Calu3 (cell line): ENCODE measurements around the gene NFATC3. TPM values are rescaled to one million over a fixed set of nuclear protein-coding genes. Genes with fewer than 3 reads are reported as not detected.
"Not testable (repeated sequence)": the region's sequence is repeated elsewhere in the genome, so short reads cannot be mapped to it uniquely, and the experiment has no call there.

Source experiments
- BruUV-seq: library from RNA; stranded (reverse); fragments of 400-500 nt; replicated peaks from 2 replicates; lab custom pipeline; 2021; lab: Mats Ljungman, UMichigan
- CTCF ChIA-PET: fragments of 300-600 bp; sonication (Branson Sonifier 250); formaldehyde crosslinking; loops from one replicate; lab custom pipeline; 2022; ENCODE audit warnings: antibody characterized with exemption; lab: Charles Lee
- DNase-seq: peaks from one replicate; pipeline ENCODE4 v3.0.0; 2022
- H3K27ac Mint-ChIP-seq: one replicate; pipeline ENCODE4 v1.8.0; 2022; ENCODE audit warnings: mixed read lengths; ENCODE audit not compliant: unreplicated experiment
- H3K27me3 Mint-ChIP-seq: one replicate; pipeline ENCODE4 v1.8.0; 2022; ENCODE audit warnings: mixed read lengths; ENCODE audit not compliant: unreplicated experiment
- H3K36me3 Mint-ChIP-seq: one replicate; pipeline ENCODE4 v1.8.0; 2022; ENCODE audit warnings: mild to moderate bottlenecking, moderate library complexity, mixed read lengths; ENCODE audit not compliant: insufficient read depth, unreplicated experiment
- H3K4me1 Mint-ChIP-seq: one replicate; pipeline ENCODE4 v1.8.0; 2022; ENCODE audit warnings: mild to moderate bottlenecking, low read depth, mixed read lengths; ENCODE audit not compliant: unreplicated experiment
- H3K4me3 Mint-ChIP-seq: one replicate; pipeline ENCODE4 v1.8.0; 2022; ENCODE audit warnings: mild to moderate bottlenecking, low read depth, moderate library complexity, mixed read lengths; ENCODE audit not compliant: unreplicated experiment
- H3K9me3 Mint-ChIP-seq: one replicate; pipeline ENCODE4 v1.8.0; 2022; ENCODE audit warnings: low read depth, mixed read lengths; ENCODE audit not compliant: unreplicated experiment
- intact Hi-C: fragments of 100-400 bp; cut with micrococcal nuclease; formaldehyde crosslinking; loops from one replicate; pipeline ENCODE4 v1.10.0; 2022; ENCODE audit not compliant: unreplicated experiment
- total RNA-seq: library from RNA; stranded (reverse); gene quantifications from 2 replicates; pipeline ENCODE4 v1.2.3, GENCODE V29; 2022
- TF ChIP-seq, protein P1 (sequence below): fragments of 200-600 bp; IDR thresholded peaks from one replicate; pipeline ENCODE4 v1.8.0; 2022; ENCODE audit warnings: antibody characterized with exemption; ENCODE audit not compliant: unreplicated experiment

NFATC3 gene
- total RNA-seq, 1 experiment from 2014 or later = 39.3 TPM

- H3K27me3 Mint-ChIP-seq = no peaks in the 10 kb centered on the region
- BruUV-seq = no TSS peak
- no peak overlapping the region for H3K27ac Mint-ChIP-seq
- H3K36me3 Mint-ChIP-seq = peaks cover 6% of the 10 kb centered on the region
- CTCF ChIA-PET = no interaction called here
- no peaks in the 10 kb centered on the region for H3K9me3 Mint-ChIP-seq
- intact Hi-C loops = no loop called here
- no peak overlapping the region for H3K4me3 Mint-ChIP-seq
- TF ChIP-seq, protein P1, sequence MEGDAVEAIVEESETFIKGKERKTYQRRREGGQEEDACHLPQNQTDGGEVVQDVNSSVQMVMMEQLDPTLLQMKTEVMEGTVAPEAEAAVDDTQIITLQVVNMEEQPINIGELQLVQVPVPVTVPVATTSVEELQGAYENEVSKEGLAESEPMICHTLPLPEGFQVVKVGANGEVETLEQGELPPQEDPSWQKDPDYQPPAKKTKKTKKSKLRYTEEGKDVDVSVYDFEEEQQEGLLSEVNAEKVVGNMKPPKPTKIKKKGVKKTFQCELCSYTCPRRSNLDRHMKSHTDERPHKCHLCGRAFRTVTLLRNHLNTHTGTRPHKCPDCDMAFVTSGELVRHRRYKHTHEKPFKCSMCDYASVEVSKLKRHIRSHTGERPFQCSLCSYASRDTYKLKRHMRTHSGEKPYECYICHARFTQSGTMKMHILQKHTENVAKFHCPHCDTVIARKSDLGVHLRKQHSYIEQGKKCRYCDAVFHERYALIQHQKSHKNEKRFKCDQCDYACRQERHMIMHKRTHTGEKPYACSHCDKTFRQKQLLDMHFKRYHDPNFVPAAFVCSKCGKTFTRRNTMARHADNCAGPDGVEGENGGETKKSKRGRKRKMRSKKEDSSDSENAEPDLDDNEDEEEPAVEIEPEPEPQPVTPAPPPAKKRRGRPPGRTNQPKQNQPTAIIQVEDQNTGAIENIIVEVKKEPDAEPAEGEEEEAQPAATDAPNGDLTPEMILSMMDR = no peak
- no peaks in the 10 kb centered on the region for H3K4me1 Mint-ChIP-seq
- DNase-seq = no peak
These were observed 70.3 kb downstream of the NFATC3 start for GRCh38 chr16:68155425-68155824.

DNA sequence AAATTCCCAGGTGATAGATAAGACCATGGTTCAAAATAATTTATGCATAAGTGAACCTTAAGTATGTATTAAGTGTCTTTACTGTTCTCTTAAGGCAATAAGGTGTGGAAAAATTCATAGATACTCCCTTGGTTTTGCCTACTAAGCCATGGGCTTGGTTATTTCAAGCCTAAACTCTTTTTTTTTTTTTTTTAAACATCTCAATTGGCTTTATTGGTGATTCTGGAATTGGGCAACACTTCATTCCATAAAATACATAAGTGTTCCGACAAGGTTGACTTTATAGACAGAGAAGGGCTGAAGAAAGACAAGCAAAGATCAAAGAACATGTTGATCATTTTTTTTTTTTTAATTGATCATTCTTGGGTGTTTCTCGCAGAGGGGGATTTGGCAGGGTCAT lies 77.2 kb downstream of the NFATC3 start:
- Mint-ChIP-seq H3K9me3 (no peaks in the 10 kb centered on the region), H3K27me3 (no peaks in the 10 kb centered on the region), H3K27ac (no peak overlapping the region), H3K36me3 (peaks cover 6% of the 10 kb centered on the region), H3K4me3 (no peak overlapping the region), H3K4me1 (no peaks in the 10 kb centered on the region)
- CTCF ChIA-PET = no interaction called here
- no TSS peak for BruUV-seq
- intact Hi-C loops = no loop called here
- TF ChIP-seq, protein P1 = no peak
- DNase-seq = no peak

- H3K27ac Mint-ChIP-seq, intact Hi-C loops, H3K27me3 Mint-ChIP-seq, DNase-seq, H3K9me3 Mint-ChIP-seq, H3K4me3 Mint-ChIP-seq, H3K4me1 Mint-ChIP-seq, H3K36me3 Mint-ChIP-seq, BruUV-seq, CTCF ChIA-PET: not testable (repeated sequence)
These were observed 78.1 kb downstream of the NFATC3 start for GRCh38 chr16:68163275-68163674.

DNA sequence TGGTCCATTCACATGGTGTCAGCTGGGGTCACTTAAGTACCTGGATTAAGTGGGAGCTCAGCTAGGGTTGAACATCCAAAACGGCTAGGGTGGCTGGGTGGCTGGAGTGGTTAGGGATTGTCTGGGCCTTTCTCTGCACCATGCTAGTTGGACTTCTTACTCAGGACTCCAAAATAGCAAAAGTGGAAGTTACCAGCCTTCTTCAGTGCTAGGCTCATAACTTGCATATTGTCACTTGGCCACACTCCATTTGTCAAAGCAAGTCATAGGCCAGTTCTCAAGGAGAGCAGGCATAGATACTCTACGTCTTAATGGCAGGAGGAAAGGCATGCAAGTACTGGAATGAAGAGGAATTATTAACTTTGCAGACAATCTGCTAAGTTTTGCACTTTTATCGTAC lies 81.1 kb downstream of the NFATC3 start:
- H3K4me3 Mint-ChIP-seq = no peak overlapping the region
- CTCF ChIA-PET = no interaction called here
- no TSS peak for BruUV-seq
- no peak overlapping the region for H3K27ac Mint-ChIP-seq
- H3K27me3 Mint-ChIP-seq = no peaks in the 10 kb centered on the region
- TF ChIP-seq, protein P1 = no peak
- H3K9me3 Mint-ChIP-seq = no peaks in the 10 kb centered on the region
- no peaks in the 10 kb centered on the region for H3K36me3 Mint-ChIP-seq
- no peaks in the 10 kb centered on the region for H3K4me1 Mint-ChIP-seq
- DNase-seq = no peak
- intact Hi-C loops = no loop called here

DNA sequence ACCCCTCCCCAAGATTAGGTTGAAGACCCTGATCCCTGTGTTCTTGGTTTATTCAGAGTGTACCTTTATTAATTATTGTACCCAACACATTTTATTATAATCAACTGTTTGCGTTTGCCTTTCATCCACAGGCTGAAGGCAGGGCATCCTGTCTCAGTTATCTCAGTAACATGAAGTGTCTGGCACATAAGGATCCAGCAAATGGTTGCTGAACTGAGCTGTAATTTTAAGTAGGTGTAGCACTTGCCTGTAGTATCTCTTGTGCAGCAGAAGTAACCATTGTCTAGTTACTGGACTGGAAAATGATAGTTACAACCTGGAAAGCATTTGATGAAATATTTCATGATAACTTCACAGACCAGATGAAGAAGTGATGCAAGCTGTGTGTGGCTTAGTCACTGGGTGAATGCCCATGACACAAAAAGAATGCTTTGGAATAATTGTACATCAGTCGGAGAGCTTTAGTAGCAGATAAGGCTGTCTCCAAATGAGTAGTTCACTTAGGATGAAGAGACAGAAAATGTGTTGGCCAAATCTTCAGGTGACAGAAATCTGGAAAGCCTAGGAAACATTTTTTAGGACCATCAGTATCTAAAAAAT lies 94.1 kb downstream of the NFATC3 start:
- Mint-ChIP-seq H3K4me1 (no peaks in the 10 kb centered on the region), H3K27ac (no peak overlapping the region), H3K27me3 (no peaks in the 10 kb centered on the region), H3K36me3 (peaks cover 8% of the 10 kb centered on the region), H3K9me3 (no peaks in the 10 kb centered on the region), H3K4me3 (no peak overlapping the region)
- TF ChIP-seq, protein P1 = no peak
- CTCF ChIA-PET = no interaction called here
- no TSS peak for BruUV-seq
- DNase-seq = no peak
- intact Hi-C loops = no loop called here
